HuH-7 (cell line): ENCODE results near the gene MED22.
A peak's percentile ranks its signal among the peaks of the same experiment; 100 is the strongest.
"Not testable (repeated sequence)": the region's sequence is repeated elsewhere in the genome, so short reads cannot be mapped to it uniquely, and the experiment has no call there.

Experiments used
- DNase-seq: peaks from one replicate; pipeline ENCODE4 v3.0.0; 2011; ENCODE audit warnings: low spot score

Gene MED22

GRCh38 chr9:133347985-133348717, at the start of gene MED22, which contains the start of gene RPL7A:
Gene MED22, minus strand, starts transcription at chr9:133348131. Its CDS starts 1,469 bp downstream, at chr9:133346662.
Gene RPL7A, plus strand, starts transcription at chr9:133348218. Its CDS starts 26 bp downstream, at chr9:133348244.
- DNase-seq: peak; percentile 93

GRCh38 chr9:133397370-133397769, 49.4 kb upstream of the MED22 start:
- DNase-seq: no peak

- DNase-seq: peak; percentile 57
These were observed 49.0 kb upstream of the MED22 start for GRCh38 chr9:133396952-133397351.

- DNase-seq: no peak
These were observed 46.8 kb upstream of the MED22 start for GRCh38 chr9:133394687-133395271.

GRCh38 chr9:133393399-133393798, 45.5 kb upstream of the MED22 start:
- no peak for DNase-seq

- DNase-seq: not testable (repeated sequence)
These were observed 44.4 kb upstream of the MED22 start for GRCh38 chr9:133392308-133392707.

GRCh38 chr9:133391449-133391848, 43.5 kb upstream of the MED22 start:
- not testable (repeated sequence) for DNase-seq

GRCh38 chr9:133390713-133391112, 42.8 kb upstream of the MED22 start:
- DNase-seq: no peak

- no peak for DNase-seq
These were observed 41.6 kb upstream of the MED22 start for GRCh38 chr9:133389562-133389961.

GRCh38 chr9:133389025-133389557, 41.2 kb upstream of the MED22 start:
- DNase-seq: no peak

GRCh38 chr9:133387680-133388079, 39.7 kb upstream of the MED22 start:
- no peak for DNase-seq

- DNase-seq: no peak
These were observed 38.4 kb upstream of the MED22 start for GRCh38 chr9:133386338-133386737.

- DNase-seq: no peak
These were observed 37.5 kb upstream of the MED22 start for GRCh38 chr9:133385452-133385851.

GRCh38 chr9:133384736-133385321, 36.9 kb upstream of the MED22 start:
- no peak for DNase-seq

GRCh38 chr9:133383438-133383837, 35.5 kb upstream of the MED22 start:
- no peak for DNase-seq

- DNase-seq: no peak
These were observed 34.7 kb upstream of the MED22 start for GRCh38 chr9:133382507-133383141.

GRCh38 chr9:133380734-133381133, 32.8 kb upstream of the MED22 start:
- DNase-seq: no peak

- no peak for DNase-seq
These were observed 31.5 kb upstream of the MED22 start for GRCh38 chr9:133379153-133380086.

GRCh38 chr9:133378408-133378962, 30.6 kb upstream of the MED22 start:
- DNase-seq: no peak

GRCh38 chr9:133377721-133378216, 29.8 kb upstream of the MED22 start:
- DNase-seq: no peak

GRCh38 chr9:133377280-133377679, 29.3 kb upstream of the MED22 start:
- not testable (repeated sequence) for DNase-seq
